GM12878 (cell line): ENCODE data around the gene PSMB3. TPM values are rescaled to one million over a fixed set of nuclear protein-coding genes. Genes with fewer than 3 reads are reported as not detected.

Experiments used
- BRCA1 ChIP-seq: IDR thresholded peaks from 2 replicates; pipeline ENCODE4 v1.6.1; 2011; ENCODE audit warnings: low read depth, low read length, improper control_type of control experiment
- GATAD2B ChIP-seq: fragments of 450-650 bp; conservative IDR thresholded peaks from 2 replicates; pipeline ENCODE4 v1.6.1; 2017; ENCODE audit warnings: low read depth, mild to moderate bottlenecking, moderate library complexity
- HDGF ChIP-seq: fragments of 450-650 bp; IDR thresholded peaks from 2 replicates; pipeline ENCODE4 v1.6.1; 2016; ENCODE audit warnings: antibody characterized with exemption
- IKZF2 ChIP-seq, 2 experiments: fragments of 450-650 bp; IDR thresholded peaks; 2 replicates each; pipeline ENCODE4 v1.6.1; 2017; ENCODE audit warnings: mild to moderate bottlenecking in 2 of 2, moderate library complexity in 2 of 2
- MEF2B ChIP-seq: fragments of 450-650 bp; IDR thresholded peaks from 2 replicates; pipeline ENCODE4 v1.6.1; 2018; ENCODE audit warnings: mild to moderate bottlenecking, moderate library complexity; ENCODE audit not compliant: partially characterized antibody, poor library complexity, severe bottlenecking
- MYB ChIP-seq: fragments of 150-350 bp; IDR thresholded peaks from 2 replicates; pipeline ENCODE4 v1.6.1; 2014; ENCODE audit warnings: mild to moderate bottlenecking, low read depth, low read length, borderline replicate concordance
- PML ChIP-seq: IDR thresholded peaks from 2 replicates; pipeline ENCODE4 v1.6.1; 2012; ENCODE audit warnings: low read length, inconsistent platforms
- POLR2A ChIP-seq: IDR thresholded peaks from 2 replicates; pipeline ENCODE4 v1.6.1; 2011; ENCODE audit warnings: low read depth, mild to moderate bottlenecking, low read length
- POLR2AphosphoS2 ChIP-seq: IDR thresholded peaks from 2 replicates; pipeline ENCODE4 v1.6.1; 2011; ENCODE audit warnings: low read depth, mild to moderate bottlenecking, low read length, improper control_type of control experiment, moderate library complexity
- SMAD5 ChIP-seq: IDR thresholded peaks from 2 replicates; pipeline ENCODE4 v1.6.1; 2016; ENCODE audit warnings: antibody characterized with exemption, low read depth
- SUPT20H ChIP-seq: IDR thresholded peaks from 2 replicates; pipeline ENCODE4 v1.6.1; 2011; ENCODE audit warnings: low read depth, mild to moderate bottlenecking, low read length, moderate library complexity, borderline replicate concordance; ENCODE audit not compliant: control insufficient read depth
- TAF1 ChIP-seq: IDR thresholded peaks from 2 replicates; pipeline ENCODE4 v1.6.1; 2011; ENCODE audit warnings: mild to moderate bottlenecking, low read depth, low read length, borderline replicate concordance
- polyA plus RNA-seq, 11 experiments: library from polyadenylated mRNA; depleted of rRNA in 4 of 11; unstranded in 6 of 11; stranded (reverse) in 5 of 11; fragments of >200 nt; fragmentation: Nextera tagmentation in 4 of 11; fragmentation: Illumina TruSeq in 1 of 11; extraction: Ambion mirVana in 4 of 11; extraction: Trizol in 1 of 11; gene quantifications; 1 replicate in 1 of 11; 2 replicates in 10 of 11; pipeline versions ENCODE4 v1.2.1 to v1.2.3, GENCODE V29; 2011 to 2016; ENCODE audit warnings: inconsistent platforms in 2 of 11, missing spikeins in 2 of 11, low read depth in 1 of 11
- total RNA-seq, 4 experiments: library from RNA; depleted of rRNA in 3 of 4; stranded (reverse); fragments of >200 nt in 3 of 4; fragmentation: Illumina TruSeq in 1 of 4; extraction: Trizol in 1 of 4; gene quantifications; 2 replicates each; pipeline versions ENCODE4 v1.2.1 to v1.2.3, GENCODE V29; 2013 to 2021
- TF ChIP-seq, protein P1 (sequence below): fragments of 450-650 bp; IDR thresholded peaks from 2 replicates; pipeline ENCODE4 v1.6.1; 2017; ENCODE audit warnings: low read depth, mild to moderate bottlenecking, moderate library complexity
- TF ChIP-seq, protein P2 (sequence below): fragments of 450-650 bp; IDR thresholded peaks from 2 replicates; pipeline ENCODE4 v1.6.1; 2016; ENCODE audit warnings: mild to moderate bottlenecking
- TF ChIP-seq, protein P3 (sequence below): fragments of 450-650 bp; IDR thresholded peaks from 2 replicates; pipeline ENCODE4 v1.6.1; 2017; ENCODE audit warnings: borderline replicate concordance
- TF ChIP-seq, protein P4 (sequence below): IDR thresholded peaks from 2 replicates; pipeline ENCODE4 v1.6.1; 2012; ENCODE audit warnings: low read depth, low read length, improper control_type of control experiment
- TF ChIP-seq, protein P5 (sequence below): fragments of 450-650 bp; IDR thresholded peaks from 2 replicates; pipeline ENCODE4 v1.6.1; 2018; ENCODE audit warnings: mild to moderate bottlenecking, low read depth, moderate library complexity; ENCODE audit not compliant: partially characterized antibody

Gene PSMB3
- total and polyA plus RNA-seq, 10 of the 15 experiments (the other 5 are each of a cell fraction or from before 2014, with no cell fraction given): 300 to 2,130 (median 490) TPM

DNA sequence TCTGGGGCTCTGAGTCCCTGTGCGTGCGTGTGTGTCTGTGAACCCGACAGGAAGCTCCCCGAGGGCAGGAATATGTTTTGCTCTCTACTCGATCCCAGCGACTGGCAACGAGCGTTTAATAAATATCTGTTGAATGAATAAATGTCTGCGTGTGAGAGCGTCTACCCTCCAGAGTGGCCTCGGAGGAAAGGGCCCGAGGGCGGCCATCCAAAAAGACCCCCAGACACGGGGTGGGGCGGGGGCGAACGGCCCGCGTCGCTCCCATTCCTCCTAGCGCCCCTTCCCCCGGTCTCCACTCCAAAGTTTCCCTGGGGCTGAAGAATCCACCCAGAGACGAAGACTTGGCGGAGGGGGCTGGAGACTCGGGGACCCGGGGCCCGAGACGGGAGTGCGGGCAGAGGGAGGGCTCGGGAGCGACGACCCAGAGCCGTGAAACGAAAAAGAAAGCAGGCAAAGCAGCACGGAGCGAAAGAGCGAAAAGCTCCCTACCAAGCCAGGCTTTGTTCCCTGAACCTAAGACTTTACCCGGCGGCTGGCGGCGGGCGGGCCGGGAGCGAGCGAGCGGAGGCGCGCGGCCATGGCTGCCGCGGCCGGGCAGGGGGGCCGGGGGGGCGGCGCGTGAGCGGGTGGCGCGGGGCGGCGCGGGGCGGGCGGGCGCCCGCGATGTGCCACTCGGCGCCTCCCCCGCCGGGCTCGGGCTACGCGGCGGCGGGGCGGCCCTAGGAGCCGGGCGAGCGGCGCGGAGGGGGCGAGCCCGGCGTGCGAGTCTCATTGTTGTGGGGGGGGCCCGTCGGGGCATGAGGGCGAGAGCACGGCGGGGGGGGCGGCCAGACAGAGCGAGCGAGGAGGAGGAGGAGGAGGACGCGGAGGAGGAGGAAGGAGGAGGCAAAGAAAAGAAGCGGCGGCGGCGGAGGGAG lies 47.7 kb upstream of the PSMB3 start, which contains the start of gene MLLT6 (continued):
- TF ChIP-seq, protein P1, sequence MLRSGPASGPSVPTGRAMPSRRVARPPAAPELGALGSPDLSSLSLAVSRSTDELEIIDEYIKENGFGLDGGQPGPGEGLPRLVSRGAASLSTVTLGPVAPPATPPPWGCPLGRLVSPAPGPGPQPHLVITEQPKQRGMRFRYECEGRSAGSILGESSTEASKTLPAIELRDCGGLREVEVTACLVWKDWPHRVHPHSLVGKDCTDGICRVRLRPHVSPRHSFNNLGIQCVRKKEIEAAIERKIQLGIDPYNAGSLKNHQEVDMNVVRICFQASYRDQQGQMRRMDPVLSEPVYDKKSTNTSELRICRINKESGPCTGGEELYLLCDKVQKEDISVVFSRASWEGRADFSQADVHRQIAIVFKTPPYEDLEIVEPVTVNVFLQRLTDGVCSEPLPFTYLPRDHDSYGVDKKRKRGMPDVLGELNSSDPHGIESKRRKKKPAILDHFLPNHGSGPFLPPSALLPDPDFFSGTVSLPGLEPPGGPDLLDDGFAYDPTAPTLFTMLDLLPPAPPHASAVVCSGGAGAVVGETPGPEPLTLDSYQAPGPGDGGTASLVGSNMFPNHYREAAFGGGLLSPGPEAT: 0 out of 2 replicates have a peak, but pooled peaks have one; percentile 27
- TF ChIP-seq HDGF (no peak), SMAD5 (0 out of 2 replicates have a peak, but pooled peaks have one; percentile 11), BRCA1 (no peak), GATAD2B (no peak; the same call in 1 of the 2 replicates), IKZF2 (IDR thresholded peaks at IDR 0.05) (no peak), PML (no peak), SUPT20H (no peak), POLR2AphosphoS2 (no peak), MEF2B (peak; percentile 10), TAF1 (peak; percentile 67; the same call in 1 of the 2 replicates), POLR2A (0 out of 2 replicates have a peak, but pooled peaks have one; percentile 2), MYB (no peak)
- TF ChIP-seq, protein P2, sequence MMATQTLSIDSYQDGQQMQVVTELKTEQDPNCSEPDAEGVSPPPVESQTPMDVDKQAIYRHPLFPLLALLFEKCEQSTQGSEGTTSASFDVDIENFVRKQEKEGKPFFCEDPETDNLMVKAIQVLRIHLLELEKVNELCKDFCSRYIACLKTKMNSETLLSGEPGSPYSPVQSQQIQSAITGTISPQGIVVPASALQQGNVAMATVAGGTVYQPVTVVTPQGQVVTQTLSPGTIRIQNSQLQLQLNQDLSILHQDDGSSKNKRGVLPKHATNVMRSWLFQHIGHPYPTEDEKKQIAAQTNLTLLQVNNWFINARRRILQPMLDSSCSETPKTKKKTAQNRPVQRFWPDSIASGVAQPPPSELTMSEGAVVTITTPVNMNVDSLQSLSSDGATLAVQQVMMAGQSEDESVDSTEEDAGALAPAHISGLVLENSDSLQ: no peak
- TF ChIP-seq, protein P3, sequence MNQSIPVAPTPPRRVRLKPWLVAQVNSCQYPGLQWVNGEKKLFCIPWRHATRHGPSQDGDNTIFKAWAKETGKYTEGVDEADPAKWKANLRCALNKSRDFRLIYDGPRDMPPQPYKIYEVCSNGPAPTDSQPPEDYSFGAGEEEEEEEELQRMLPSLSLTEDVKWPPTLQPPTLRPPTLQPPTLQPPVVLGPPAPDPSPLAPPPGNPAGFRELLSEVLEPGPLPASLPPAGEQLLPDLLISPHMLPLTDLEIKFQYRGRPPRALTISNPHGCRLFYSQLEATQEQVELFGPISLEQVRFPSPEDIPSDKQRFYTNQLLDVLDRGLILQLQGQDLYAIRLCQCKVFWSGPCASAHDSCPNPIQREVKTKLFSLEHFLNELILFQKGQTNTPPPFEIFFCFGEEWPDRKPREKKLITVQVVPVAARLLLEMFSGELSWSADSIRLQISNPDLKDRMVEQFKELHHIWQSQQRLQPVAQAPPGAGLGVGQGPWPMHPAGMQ: no peak
- TF ChIP-seq, protein P4, sequence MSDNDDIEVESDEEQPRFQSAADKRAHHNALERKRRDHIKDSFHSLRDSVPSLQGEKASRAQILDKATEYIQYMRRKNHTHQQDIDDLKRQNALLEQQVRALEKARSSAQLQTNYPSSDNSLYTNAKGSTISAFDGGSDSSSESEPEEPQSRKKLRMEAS: no peak
- TF ChIP-seq, protein P5, sequence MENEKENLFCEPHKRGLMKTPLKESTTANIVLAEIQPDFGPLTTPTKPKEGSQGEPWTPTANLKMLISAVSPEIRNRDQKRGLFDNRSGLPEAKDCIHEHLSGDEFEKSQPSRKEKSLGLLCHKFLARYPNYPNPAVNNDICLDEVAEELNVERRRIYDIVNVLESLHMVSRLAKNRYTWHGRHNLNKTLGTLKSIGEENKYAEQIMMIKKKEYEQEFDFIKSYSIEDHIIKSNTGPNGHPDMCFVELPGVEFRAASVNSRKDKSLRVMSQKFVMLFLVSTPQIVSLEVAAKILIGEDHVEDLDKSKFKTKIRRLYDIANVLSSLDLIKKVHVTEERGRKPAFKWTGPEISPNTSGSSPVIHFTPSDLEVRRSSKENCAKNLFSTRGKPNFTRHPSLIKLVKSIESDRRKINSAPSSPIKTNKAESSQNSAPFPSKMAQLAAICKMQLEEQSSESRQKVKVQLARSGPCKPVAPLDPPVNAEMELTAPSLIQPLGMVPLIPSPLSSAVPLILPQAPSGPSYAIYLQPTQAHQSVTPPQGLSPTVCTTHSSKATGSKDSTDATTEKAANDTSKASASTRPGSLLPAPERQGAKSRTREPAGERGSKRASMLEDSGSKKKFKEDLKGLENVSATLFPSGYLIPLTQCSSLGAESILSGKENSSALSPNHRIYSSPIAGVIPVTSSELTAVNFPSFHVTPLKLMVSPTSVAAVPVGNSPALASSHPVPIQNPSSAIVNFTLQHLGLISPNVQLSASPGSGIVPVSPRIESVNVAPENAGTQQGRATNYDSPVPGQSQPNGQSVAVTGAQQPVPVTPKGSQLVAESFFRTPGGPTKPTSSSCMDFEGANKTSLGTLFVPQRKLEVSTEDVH: no peak
